ENCODE data around the gene MAP4K2.
A peak's percentile ranks its signal among the peaks of the same experiment; 100 is the strongest.
"Not testable (repeated sequence)": the region's sequence is repeated elsewhere in the genome, so short reads cannot be mapped to it uniquely, and the experiment has no call there.

The MAP4K2 gene
- 168 reads per million, percentile 90 among the genes with 10 or more reads in this experiment for total RNA-seq

GRCh38 chr11:64803158-64803845, at the start of gene MAP4K2:
Gene MAP4K2 (minus strand): TSS chr11:64803214. CDS start chr11:64803149, 65 bp downstream.
- peak; percentile 83 for DNase-seq

GRCh38 chr11:64851831-64852351, 48.9 kb upstream of the MAP4K2 start:
- no peak for DNase-seq

- peak; percentile 56 for DNase-seq
These were observed 48.1 kb upstream of the MAP4K2 start for GRCh38 chr11:64850979-64851567.

- no peak for DNase-seq
These were observed 46.8 kb upstream of the MAP4K2 start for GRCh38 chr11:64849598-64850356.

GRCh38 chr11:64848826-64849597, 46.0 kb upstream of the MAP4K2 start:
- DNase-seq = no peak

- no peak for DNase-seq
These were observed 45.3 kb upstream of the MAP4K2 start for GRCh38 chr11:64848214-64848825.

GRCh38 chr11:64846998-64847666, 44.1 kb upstream of the MAP4K2 start:
- peak; percentile 94 for DNase-seq

- DNase-seq = not testable (repeated sequence)
These were observed 42.7 kb upstream of the MAP4K2 start for GRCh38 chr11:64845776-64846129.

GRCh38 chr11:64845129-64845775, 42.2 kb upstream of the MAP4K2 start:
- DNase-seq = no peak

- DNase-seq = peak; percentile 69
These were observed 41.5 kb upstream of the MAP4K2 start, which contains the start of gene CDC42BPG for GRCh38 chr11:64844330-64845128. Gene CDC42BPG (minus strand): TSS chr11:64844653. CDS start chr11:64844569, 84 bp downstream.

- DNase-seq = no peak
These were observed 40.8 kb upstream of the MAP4K2 start for GRCh38 chr11:64843686-64844329.

- no peak for DNase-seq
These were observed 40.1 kb upstream of the MAP4K2 start for GRCh38 chr11:64842851-64843685.

- no peak for DNase-seq
These were observed 39.3 kb upstream of the MAP4K2 start for GRCh38 chr11:64842366-64842759.

GRCh38 chr11:64841592-64842365, 38.8 kb upstream of the MAP4K2 start:
- no peak for DNase-seq

- DNase-seq = no peak
These were observed 37.1 kb upstream of the MAP4K2 start for GRCh38 chr11:64839887-64840782.

GRCh38 chr11:64839335-64839734, 36.3 kb upstream of the MAP4K2 start:
- DNase-seq = no peak

Measured in effector CD4-positive, alpha-beta T cell (primary cell).